H9 (cell line): ENCODE data around the gene SLC9A9. TPM values are rescaled to one million over a fixed set of nuclear protein-coding genes. Genes with fewer than 3 reads are reported as not detected.

ENCODE experiments used
- DNase-seq: peaks from one replicate; pipeline ENCODE4 v3.0.0-alpha.2; 2017
- H2AFZ ChIP-seq: one replicate; pipeline ENCODE4 v1.6.1; 2013; ENCODE audit warnings: mild to moderate bottlenecking, low read length, control low read depth, moderate library complexity
- H2AK5ac ChIP-seq: 2 replicates; pipeline ENCODE4 v1.6.1; 2013; ENCODE audit warnings: low read length, control low read depth, mixed read lengths; ENCODE audit not compliant: insufficient read length
- H2BK120ac ChIP-seq: one replicate; pipeline ENCODE4 v1.6.1; 2013; ENCODE audit warnings: low read depth, mild to moderate bottlenecking, low read length, control low read depth, inconsistent platforms; ENCODE audit not compliant: poor library complexity, severe bottlenecking
- H2BK12ac ChIP-seq: 2 replicates; pipeline ENCODE4 v1.6.1; 2013; ENCODE audit warnings: low read length, control low read depth, mixed read lengths, low read depth; ENCODE audit not compliant: insufficient read length
- H2BK15ac ChIP-seq: 2 replicates; pipeline ENCODE4 v1.6.1; 2013; ENCODE audit warnings: low read depth, low read length, control low read depth
- H2BK20ac ChIP-seq: one replicate; pipeline ENCODE4 v1.6.1; 2013; ENCODE audit warnings: low read depth, mild to moderate bottlenecking, low read length, control low read depth, inconsistent platforms; ENCODE audit not compliant: poor library complexity, severe bottlenecking
- H2BK5ac ChIP-seq: 2 replicates; pipeline ENCODE4 v1.6.1; 2013; ENCODE audit warnings: low read length, control low read depth, mixed read lengths; ENCODE audit not compliant: insufficient read length
- H3K14ac ChIP-seq: 2 replicates; pipeline ENCODE4 v1.6.1; 2013; ENCODE audit warnings: low read length, control low read depth; ENCODE audit not compliant: insufficient read depth
- H3K18ac ChIP-seq: 2 replicates; pipeline ENCODE4 v1.6.1; 2013; ENCODE audit warnings: low read depth, mild to moderate bottlenecking, mixed read lengths, low read length, control low read depth; ENCODE audit not compliant: insufficient read length
- H3K23ac ChIP-seq: 2 replicates; pipeline ENCODE4 v1.6.1; 2013; ENCODE audit warnings: low read length, control low read depth, mixed read lengths, low read depth; ENCODE audit not compliant: insufficient read length
- H3K23me2 ChIP-seq: 2 replicates; pipeline ENCODE4 v1.6.1; 2013; ENCODE audit warnings: low read depth, mild to moderate bottlenecking, mixed read lengths, low read length, control low read depth; ENCODE audit not compliant: insufficient read length, poor library complexity, severe bottlenecking
- H3K27ac ChIP-seq: 2 replicates; pipeline ENCODE4 v1.5.1; 2013; ENCODE audit warnings: low read length, control low read depth, mixed read lengths, low read depth; ENCODE audit not compliant: insufficient read length
- H3K27me3 ChIP-seq: 2 replicates; pipeline ENCODE4 v1.6.1; 2013; ENCODE audit warnings: low read length, control low read depth, inconsistent platforms; ENCODE audit not compliant: insufficient read depth
- H3K4ac ChIP-seq: 2 replicates; pipeline ENCODE4 v1.6.1; 2013; ENCODE audit warnings: low read depth, mild to moderate bottlenecking, control low read depth, inconsistent platforms, low read length, moderate library complexity
- H3K4me1 ChIP-seq: 2 replicates; pipeline ENCODE4 v1.6.1; 2013; ENCODE audit warnings: low read length, control low read depth, inconsistent platforms; ENCODE audit not compliant: insufficient read depth
- H3K4me2 ChIP-seq: 2 replicates; pipeline ENCODE4 v1.6.1; 2013; ENCODE audit warnings: low read length, control low read depth, mixed read lengths; ENCODE audit not compliant: insufficient read length, insufficient read depth
- H3K56ac ChIP-seq: 2 replicates; pipeline ENCODE4 v1.6.1; 2013; ENCODE audit warnings: low read depth, mild to moderate bottlenecking, mixed read lengths, low read length, control low read depth; ENCODE audit not compliant: insufficient read length
- H3K79me1 ChIP-seq: 2 replicates; pipeline ENCODE4 v1.6.1; 2013; ENCODE audit warnings: low read depth, mild to moderate bottlenecking, moderate library complexity, low read length, control low read depth, inconsistent platforms; ENCODE audit not compliant: insufficient read depth, poor library complexity, severe bottlenecking
- H3K79me2 ChIP-seq: 2 replicates; pipeline ENCODE4 v1.6.1; 2013; ENCODE audit warnings: low read length, control low read depth, inconsistent platforms; ENCODE audit not compliant: insufficient read depth
- H3K9ac ChIP-seq: 2 replicates; pipeline ENCODE4 v1.6.1; 2013; ENCODE audit warnings: low read length, control low read depth, mixed read lengths; ENCODE audit not compliant: insufficient read length; ENCODE audit errors: extremely low read depth
- H3K9me3 ChIP-seq: one replicate; pipeline ENCODE4 v1.6.1; 2013; ENCODE audit warnings: low read depth, low read length, inconsistent platforms; ENCODE audit not compliant: control insufficient read depth
- H3T11ph ChIP-seq: one replicate; pipeline ENCODE4 v1.6.1; 2013; ENCODE audit warnings: mild to moderate bottlenecking, low read length, control low read depth, inconsistent platforms
- H4K20me1 ChIP-seq: one replicate; pipeline ENCODE4 v1.6.1; 2013; ENCODE audit not compliant: control insufficient read depth, insufficient read length, insufficient read depth
- H4K5ac ChIP-seq: 2 replicates; pipeline ENCODE4 v1.6.1; 2013; ENCODE audit warnings: low read depth, mild to moderate bottlenecking, mixed read lengths, low read length, control low read depth; ENCODE audit not compliant: insufficient read length
- H4K8ac ChIP-seq: replicated peaks from 2 replicates; pipeline ENCODE4 v1.6.1; 2013; ENCODE audit warnings: low read length, control low read depth, mixed read lengths, low read depth; ENCODE audit not compliant: insufficient read length
- H4K91ac ChIP-seq: 2 replicates; pipeline ENCODE4 v1.6.1; 2013; ENCODE audit warnings: low read depth, mild to moderate bottlenecking, moderate library complexity, mixed read lengths, low read length, control low read depth; ENCODE audit not compliant: insufficient read length
- H3K27ac Mint-ChIP-seq, 3 experiments: 2 replicates in 2 of 3; 3 replicates in 1 of 3; pipeline ENCODE4 v1.8.0; 2020 to 2021; ENCODE audit warnings: mixed read lengths in 3 of 3, mild to moderate bottlenecking in 1 of 3, moderate library complexity in 1 of 3
- H3K27me3 Mint-ChIP-seq: 2 replicates; pipeline ENCODE4 v1.8.0; 2021; ENCODE audit warnings: low read depth, mild to moderate bottlenecking, moderate library complexity, mixed read lengths
- H3K36me3 Mint-ChIP-seq, 3 experiments: 2 replicates in 2 of 3; 3 replicates in 1 of 3; pipeline ENCODE4 v1.8.0; 2020 to 2021; ENCODE audit warnings: low read depth in 3 of 3, mixed read lengths in 3 of 3; ENCODE audit not compliant: insufficient read depth in 1 of 3
- H3K4me1 Mint-ChIP-seq, 2 experiments: 2 replicates each; pipeline ENCODE4 v1.8.0; 2020; ENCODE audit warnings: mixed read lengths in 2 of 2
- H3K4me3 Mint-ChIP-seq, 2 experiments: 2 replicates in 1 of 2; 3 replicates in 1 of 2; pipeline ENCODE4 v1.8.0; 2020 to 2021; ENCODE audit warnings: mild to moderate bottlenecking in 2 of 2, mixed read lengths in 2 of 2, moderate library complexity in 1 of 2
- H3K9me3 Mint-ChIP-seq, 2 experiments: 2 replicates in 1 of 2; 3 replicates in 1 of 2; pipeline ENCODE4 v1.8.0; 2020; ENCODE audit warnings: mild to moderate bottlenecking in 2 of 2, mixed read lengths in 2 of 2, moderate library complexity in 1 of 2
- CTCF ChIP-seq: fragments of 200-600 bp; sonication (generic); conservative IDR thresholded peaks from 3 replicates; pipeline ENCODE4 v1.8.0; 2021; ENCODE audit warnings: antibody characterized with exemption, mild to moderate bottlenecking
- WGBS: extraction: QIAGEN DNeasy Blood & Tissue Kit; methylation state at CpG from one replicate; pipeline ENCODE4 v1.1.7; 2013; ENCODE audit warnings: missing lambda C conversion rate, low lambda C conversion rate, mixed read lengths; ENCODE audit not compliant: insufficient read length; ENCODE audit errors: extremely low coverage; 5-methylcytosine and 5-hydroxymethylcytosine counted together
- total RNA-seq: library from RNA; stranded (reverse); gene quantifications from 2 replicates; pipeline ENCODE4 v1.2.1, GENCODE V29; 2021

Gene SLC9A9
- total RNA-seq, 1 experiment from 2014 or later, result 0.35 TPM

- no peaks in the 10 kb centered on the region for H4K20me1 ChIP-seq
- no peaks in the 10 kb centered on the region for H3K27me3 ChIP-seq
- no peak overlapping the region for H4K8ac ChIP-seq
- H3K14ac ChIP-seq, result no peak overlapping the region
- H3K9ac ChIP-seq, result no peak overlapping the region
- no peak overlapping the region for H2BK12ac ChIP-seq
- H2AFZ ChIP-seq, result no peak overlapping the region
- no peak overlapping the region for H2BK5ac ChIP-seq
- no peak overlapping the region for H3K23ac ChIP-seq
- H3K27ac Mint-ChIP-seq, result no peak overlapping the region
- no peak overlapping the region for H3K4me3 Mint-ChIP-seq
- H3K36me3 Mint-ChIP-seq, result no peaks in the 10 kb centered on the region
- WGBS, result no CpG with 5 or more reads among the region's 5 CpGs
- H3K4me2 ChIP-seq, result no peak overlapping the region
- no peak overlapping the region for H3K18ac ChIP-seq
- H3T11ph ChIP-seq, result no peak overlapping the region
- no peak overlapping the region for H2BK20ac ChIP-seq
- no peak overlapping the region for H4K5ac ChIP-seq
- peaks cover 2% of the 10 kb centered on the region for H3K27me3 Mint-ChIP-seq
- no peak for DNase-seq
- peaks cover 0 to 9% of the 10 kb centered on the region in 2 experiments; a peak in 3 of 5 replicates for H3K9me3 Mint-ChIP-seq
- H3K56ac ChIP-seq, result no peak overlapping the region
- H3K23me2 ChIP-seq, result no peaks in the 10 kb centered on the region
- no peak overlapping the region for H3K27ac ChIP-seq
- no peak overlapping the region for H4K91ac ChIP-seq
- no peaks in the 10 kb centered on the region for H3K4me1 ChIP-seq
- H2AK5ac ChIP-seq, result no peak overlapping the region
- H3K4ac ChIP-seq, result no peak overlapping the region
- TF ChIP-seq CTCF, result no peak
- H3K4me1 Mint-ChIP-seq, result peaks cover 8 to 9% of the 10 kb centered on the region in 2 experiments
- H2BK120ac ChIP-seq, result no peak overlapping the region
- H3K9me3 ChIP-seq, result no peaks in the 10 kb centered on the region
- H3K79me2 ChIP-seq, result no peaks in the 10 kb centered on the region
- no peaks in the 10 kb centered on the region for H3K79me1 ChIP-seq
- no peak overlapping the region for H2BK15ac ChIP-seq
Observed at GRCh38 chr3:143668924-143669790, 179.1 kb downstream of the SLC9A9 start.
